Endothelial cell (in vitro differentiated cells): ENCODE results near the gene MAP2K3. TPM values are rescaled to one million over a fixed set of nuclear protein-coding genes. Genes with fewer than 3 reads are reported as not detected.

ENCODE experiments used
- DNase-seq: peaks from one replicate; pipeline ENCODE4 v3.0.0; 2021; ENCODE audit warnings: low spot score
- H3K27ac Mint-ChIP-seq: one replicate; pipeline ENCODE4 v1.8.0; 2021; ENCODE audit warnings: mixed read lengths, inconsistent platforms; ENCODE audit not compliant: unreplicated experiment
- H3K27me3 Mint-ChIP-seq: one replicate; pipeline ENCODE4 v1.8.0; 2021; ENCODE audit warnings: mild to moderate bottlenecking, moderate library complexity, mixed read lengths, inconsistent platforms; ENCODE audit not compliant: unreplicated experiment
- H3K36me3 Mint-ChIP-seq: one replicate; pipeline ENCODE4 v1.8.0; 2021; ENCODE audit warnings: mild to moderate bottlenecking, low read depth, mixed read lengths, inconsistent platforms; ENCODE audit not compliant: unreplicated experiment
- H3K4me1 Mint-ChIP-seq: one replicate; pipeline ENCODE4 v1.8.0; 2021; ENCODE audit warnings: mild to moderate bottlenecking, mixed read lengths, inconsistent platforms; ENCODE audit not compliant: unreplicated experiment
- H3K4me3 Mint-ChIP-seq: one replicate; pipeline ENCODE4 v1.8.0; 2021; ENCODE audit warnings: mild to moderate bottlenecking, mixed read lengths, inconsistent platforms; ENCODE audit not compliant: unreplicated experiment
- H3K9me3 Mint-ChIP-seq: one replicate; pipeline ENCODE4 v1.8.0; 2021; ENCODE audit warnings: mixed read lengths, inconsistent platforms; ENCODE audit not compliant: unreplicated experiment
- total RNA-seq: library from RNA; stranded (reverse); fragmentation: NEBNext Ultra II Directional; extraction: Animal tissue kit (Norgen Biotek cat#: 25700); gene quantifications from one replicate; pipeline ENCODE4 v1.2.1, GENCODE V29; 2021; ENCODE audit not compliant: unreplicated experiment
- TF ChIP-seq, protein P1 (sequence below): fragments of 200-600 bp; sonication (generic); IDR thresholded peaks from one replicate; pipeline ENCODE4 v1.5.0; 2021; ENCODE audit warnings: antibody characterized with exemption; ENCODE audit not compliant: unreplicated experiment

MAP2K3 gene
- total RNA-seq, 1 donor from 2014 or later: 65.8 TPM

DNA sequence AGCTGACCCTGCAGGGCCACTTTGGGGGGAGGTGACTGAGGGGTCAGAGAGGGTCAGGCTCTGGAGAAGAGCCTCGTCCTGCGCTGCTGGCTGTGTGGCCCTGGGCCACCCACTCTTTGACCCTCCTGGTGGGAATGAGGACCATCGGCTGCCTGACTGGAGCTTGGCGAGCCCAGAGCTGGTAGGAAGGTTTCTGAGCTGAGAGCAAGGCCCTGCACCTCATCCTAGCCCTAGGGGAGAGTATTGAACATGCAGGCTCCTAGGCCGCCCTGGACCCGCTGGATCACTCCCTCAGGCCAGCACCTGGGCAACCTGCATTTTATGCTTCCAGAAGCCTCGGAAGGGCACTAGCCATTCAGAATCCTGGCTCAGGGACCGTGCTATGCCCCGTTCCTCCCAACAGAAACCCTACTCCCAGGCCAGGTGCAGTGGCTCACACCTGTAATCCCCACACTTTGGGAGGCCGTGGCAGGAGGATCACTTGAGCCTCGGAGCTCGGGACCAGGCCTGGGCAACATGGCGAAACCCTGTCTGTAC is 14.5 kb downstream of the MAP2K3 start:
- DNase-seq: no peak
- TF ChIP-seq, protein P1, sequence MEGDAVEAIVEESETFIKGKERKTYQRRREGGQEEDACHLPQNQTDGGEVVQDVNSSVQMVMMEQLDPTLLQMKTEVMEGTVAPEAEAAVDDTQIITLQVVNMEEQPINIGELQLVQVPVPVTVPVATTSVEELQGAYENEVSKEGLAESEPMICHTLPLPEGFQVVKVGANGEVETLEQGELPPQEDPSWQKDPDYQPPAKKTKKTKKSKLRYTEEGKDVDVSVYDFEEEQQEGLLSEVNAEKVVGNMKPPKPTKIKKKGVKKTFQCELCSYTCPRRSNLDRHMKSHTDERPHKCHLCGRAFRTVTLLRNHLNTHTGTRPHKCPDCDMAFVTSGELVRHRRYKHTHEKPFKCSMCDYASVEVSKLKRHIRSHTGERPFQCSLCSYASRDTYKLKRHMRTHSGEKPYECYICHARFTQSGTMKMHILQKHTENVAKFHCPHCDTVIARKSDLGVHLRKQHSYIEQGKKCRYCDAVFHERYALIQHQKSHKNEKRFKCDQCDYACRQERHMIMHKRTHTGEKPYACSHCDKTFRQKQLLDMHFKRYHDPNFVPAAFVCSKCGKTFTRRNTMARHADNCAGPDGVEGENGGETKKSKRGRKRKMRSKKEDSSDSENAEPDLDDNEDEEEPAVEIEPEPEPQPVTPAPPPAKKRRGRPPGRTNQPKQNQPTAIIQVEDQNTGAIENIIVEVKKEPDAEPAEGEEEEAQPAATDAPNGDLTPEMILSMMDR: no peak
- Mint-ChIP-seq H3K36me3 (peaks cover 54% of the 10 kb centered on the region), H3K9me3 (peaks cover 5% of the 10 kb centered on the region), H3K4me3 (no peak overlapping the region), H3K4me1 (peaks cover 4% of the 10 kb centered on the region), H3K27ac (no peak overlapping the region), H3K27me3 (peaks cover 39% of the 10 kb centered on the region)

DNA sequence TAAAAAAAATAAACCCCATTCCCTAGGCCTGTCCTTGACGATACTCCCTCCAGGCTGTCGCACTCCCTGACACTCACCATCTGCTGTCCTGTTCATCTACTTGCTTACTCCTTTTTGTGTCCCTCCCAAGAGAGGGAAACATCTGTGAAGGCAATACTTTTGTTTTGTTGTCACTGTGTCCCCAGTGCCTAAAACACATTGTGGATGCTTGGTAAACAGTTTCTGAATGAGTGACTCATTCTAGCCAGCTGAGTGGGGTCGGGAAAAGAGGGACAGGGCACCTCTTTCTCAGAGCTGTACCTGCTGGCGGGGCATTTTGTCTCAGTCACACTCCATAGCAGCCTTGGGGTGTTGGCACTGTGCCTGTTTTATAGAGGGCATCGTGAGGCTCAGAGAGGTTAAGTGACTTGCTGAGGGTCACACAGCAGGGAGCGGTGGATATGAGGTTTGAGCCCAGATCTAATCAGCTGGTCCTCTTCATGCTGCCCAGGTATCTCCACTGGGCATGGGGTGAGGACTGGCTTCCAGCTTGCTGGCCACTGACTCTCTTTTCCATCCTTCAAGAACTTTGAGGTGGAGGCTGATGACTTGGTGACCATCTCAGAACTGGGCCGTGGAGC is 15.6 kb downstream of the MAP2K3 start:
- H3K36me3 Mint-ChIP-seq: peaks cover 44% of the 10 kb centered on the region
- no peak for DNase-seq
- H3K27ac Mint-ChIP-seq: no peak overlapping the region
- H3K4me1 Mint-ChIP-seq: no peaks in the 10 kb centered on the region
- H3K4me3 Mint-ChIP-seq: peak overlapping the region; percentile 39
- TF ChIP-seq, protein P1: no peak
- H3K9me3 Mint-ChIP-seq: peaks cover 5% of the 10 kb centered on the region
- H3K27me3 Mint-ChIP-seq: peaks cover 33% of the 10 kb centered on the region

DNA sequence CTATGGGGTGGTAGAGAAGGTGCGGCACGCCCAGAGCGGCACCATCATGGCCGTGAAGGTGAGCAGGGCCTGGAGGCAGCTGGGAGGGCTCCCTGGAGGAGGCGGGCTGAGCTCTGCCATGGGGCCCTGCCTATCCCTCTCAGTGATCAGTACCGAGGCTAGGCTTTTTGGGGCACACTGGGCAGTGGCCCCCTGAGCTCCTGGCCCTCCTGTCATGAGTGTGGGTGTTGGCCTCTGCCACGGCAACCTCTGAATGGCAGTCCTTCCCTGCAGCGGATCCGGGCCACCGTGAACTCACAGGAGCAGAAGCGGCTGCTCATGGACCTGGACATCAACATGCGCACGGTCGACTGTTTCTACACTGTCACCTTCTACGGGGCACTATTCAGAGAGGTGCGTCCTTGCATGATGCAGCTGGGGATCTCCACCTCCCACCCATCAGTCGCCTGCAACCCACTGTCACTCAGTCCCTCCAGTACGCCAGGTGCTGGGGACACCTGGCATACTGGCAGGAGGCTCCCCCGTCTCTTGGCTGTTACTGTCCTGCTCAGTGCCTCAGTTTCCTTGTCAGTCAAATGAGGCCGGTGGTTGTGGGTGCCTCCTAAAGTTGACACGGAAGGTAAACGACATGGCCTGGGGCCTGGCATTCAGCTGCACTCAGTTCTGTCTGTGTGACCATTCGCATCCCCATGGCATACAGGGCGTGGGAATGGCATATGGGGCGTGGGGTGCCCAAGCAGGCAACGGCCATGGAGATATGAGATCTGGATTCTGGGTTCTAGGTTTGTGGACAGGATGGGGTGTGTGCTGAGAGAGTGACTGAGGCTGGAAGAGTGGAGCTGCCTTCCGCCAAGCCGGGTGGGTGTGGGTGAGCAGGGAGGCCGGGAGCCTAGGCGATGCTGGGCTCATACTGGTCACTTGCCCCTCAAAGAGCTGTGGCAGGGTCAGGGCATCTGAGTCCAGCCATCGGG is 16.4 kb downstream of the MAP2K3 start:
- peaks cover 49% of the 10 kb centered on the region for H3K36me3 Mint-ChIP-seq
- DNase-seq: no peak
- peaks cover 35% of the 10 kb centered on the region for H3K27me3 Mint-ChIP-seq
- peak overlapping the region; percentile 73 for H3K4me3 Mint-ChIP-seq
- peaks cover 5% of the 10 kb centered on the region for H3K9me3 Mint-ChIP-seq
- TF ChIP-seq, protein P1: no peak
- peak overlapping the region; percentile 65 for H3K27ac Mint-ChIP-seq
- no peaks in the 10 kb centered on the region for H3K4me1 Mint-ChIP-seq

DNA sequence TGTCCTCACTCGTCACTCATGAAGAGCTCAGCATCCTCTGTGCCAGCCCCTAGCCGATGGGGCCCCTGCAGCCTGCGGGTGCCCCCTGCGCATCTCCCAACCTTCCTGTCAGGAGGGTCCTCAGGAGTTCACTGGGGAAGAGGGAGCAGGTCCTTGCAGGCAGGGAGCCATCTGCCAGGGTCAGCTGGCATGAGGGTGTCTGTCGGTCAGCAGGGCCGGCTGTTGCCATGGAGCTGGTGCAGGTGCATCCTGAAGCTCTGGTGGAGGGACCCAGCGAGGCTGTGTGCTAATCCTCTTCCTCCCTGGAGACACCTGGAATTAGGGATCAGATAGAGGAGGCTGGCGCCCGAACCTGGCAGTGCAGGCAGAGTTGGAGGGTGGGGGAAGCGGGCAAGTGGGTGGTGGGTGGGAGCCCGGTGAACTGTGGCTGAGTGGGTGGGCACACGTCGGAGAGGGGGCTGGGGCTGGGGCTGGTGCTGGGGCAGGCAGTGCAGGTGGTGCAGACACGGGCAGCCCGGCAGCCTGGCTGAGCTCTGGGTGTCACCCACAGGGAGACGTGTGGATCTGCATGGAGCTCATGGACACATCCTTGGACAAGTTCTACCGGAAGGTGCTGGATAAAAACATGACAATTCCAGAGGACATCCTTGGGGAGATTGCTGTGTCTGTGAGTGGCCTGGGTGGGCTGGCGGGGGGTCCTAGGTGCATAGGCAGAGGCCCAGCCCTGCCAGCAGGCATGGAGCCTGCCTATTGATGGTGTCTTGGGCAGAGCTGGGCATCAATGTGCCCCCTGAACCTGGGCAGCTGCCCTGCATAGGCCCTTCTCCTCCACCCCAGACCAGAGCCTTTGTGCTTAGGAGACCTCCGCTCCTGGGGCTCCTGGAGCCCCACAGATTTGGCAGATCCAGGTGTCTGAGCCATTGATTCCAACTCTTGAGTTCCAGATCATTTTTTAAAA is 17.4 kb downstream of the MAP2K3 start:
- Mint-ChIP-seq H3K9me3 (peaks cover 5% of the 10 kb centered on the region), H3K27ac (no peak overlapping the region), H3K4me1 (no peaks in the 10 kb centered on the region), H3K4me3 (peak overlapping the region; percentile 56), H3K27me3 (peaks cover 32% of the 10 kb centered on the region), H3K36me3 (peaks cover 48% of the 10 kb centered on the region)
- no peak for DNase-seq
- TF ChIP-seq, protein P1: no peak
